ENCODE data around the gene POM121L2. TPM values are rescaled to one million over a fixed set of nuclear protein-coding genes. Genes with fewer than 3 reads are reported as not detected.

POM121L2 gene
- total and polyA plus RNA-seq, 9 of the 15 experiments (the other 6 are each of a cell fraction or from before 2014, with no cell fraction given): 0.23 to 0.45 TPM; not detected in 7

DNA sequence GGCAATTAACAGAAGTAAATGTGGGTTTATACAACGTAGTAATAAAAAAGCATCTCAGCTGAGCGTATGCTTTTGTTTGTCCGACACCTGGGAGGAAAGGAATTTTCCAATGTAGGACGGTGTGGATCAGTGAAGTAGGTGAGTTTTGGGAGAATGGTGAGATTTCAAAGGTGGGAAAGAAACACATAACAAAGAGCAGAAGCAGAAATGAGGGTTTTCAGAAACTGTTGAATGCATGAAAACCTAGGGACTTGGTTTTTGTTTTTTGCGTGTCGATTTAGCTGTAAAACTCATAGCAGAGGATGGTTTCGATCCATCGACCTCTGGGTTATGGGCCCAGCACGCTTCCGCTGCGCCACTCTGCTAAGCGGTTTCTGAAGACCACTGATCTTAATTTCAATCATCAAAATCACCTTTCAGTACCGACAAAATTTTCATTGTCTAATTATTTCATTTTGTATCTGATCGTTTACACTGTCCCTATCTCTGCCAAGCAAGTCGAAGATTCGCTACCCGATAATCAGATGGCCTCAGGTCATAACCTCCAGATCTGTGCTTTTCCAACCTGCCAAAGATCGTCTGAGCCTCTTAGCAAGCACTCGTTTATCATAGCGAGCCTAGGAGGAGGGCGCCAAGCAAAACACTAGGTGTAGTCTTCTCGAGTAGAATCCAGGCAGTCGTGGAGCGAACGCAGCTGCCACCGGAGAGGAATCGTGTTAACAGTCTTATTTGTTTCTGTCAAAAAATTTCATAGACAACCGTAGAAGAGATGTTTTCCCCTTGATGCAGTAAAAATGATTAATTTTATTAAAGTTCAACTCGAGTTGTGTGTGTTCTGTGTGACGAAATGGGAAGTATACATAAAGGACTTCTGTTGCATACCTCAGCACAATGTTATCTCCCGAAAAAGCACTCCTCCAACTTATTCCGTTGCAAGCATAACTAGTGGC lies 20.9 kb upstream of the POM121L2 start (continued):
- TF ChIP-seq GABPB2 (CRISPR knock-in tag; conservative IDR thresholded peaks at IDR 0.05): no peak
- no peak for TF ChIP-seq KHSRP (IDR thresholded peaks at IDR 0.05)
- no peak for TF ChIP-seq ZNF76 (CRISPR knock-in tag; IDR thresholded peaks at IDR 0.05; ENCODE audit: borderline replicate concordance)
- peak; percentile 18; the same call in 1 of the 2 replicates for TF ChIP-seq ELF4 (CRISPR knock-in tag; IDR thresholded peaks at IDR 0.05)
- TF ChIP-seq ZNF347 (CRISPR knock-in tag; IDR thresholded peaks at IDR 0.05; ENCODE audit: low read depth): no peak
- TF ChIP-seq USF1 (CRISPR knock-in tag; IDR thresholded peaks at IDR 0.05): no peak
- TF ChIP-seq ZNF507 (tag; conservative IDR thresholded peaks at IDR 0.05): no peak
- peak; percentile 72; the same call in 1 of the 2 replicates for TF ChIP-seq TRIM28 (IDR thresholded peaks at IDR 0.05)
- TF ChIP-seq MEIS2 (IDR thresholded peaks at IDR 0.05; ENCODE audit: partially characterized antibody): peak; percentile 57
- TF ChIP-seq, protein P1, sequence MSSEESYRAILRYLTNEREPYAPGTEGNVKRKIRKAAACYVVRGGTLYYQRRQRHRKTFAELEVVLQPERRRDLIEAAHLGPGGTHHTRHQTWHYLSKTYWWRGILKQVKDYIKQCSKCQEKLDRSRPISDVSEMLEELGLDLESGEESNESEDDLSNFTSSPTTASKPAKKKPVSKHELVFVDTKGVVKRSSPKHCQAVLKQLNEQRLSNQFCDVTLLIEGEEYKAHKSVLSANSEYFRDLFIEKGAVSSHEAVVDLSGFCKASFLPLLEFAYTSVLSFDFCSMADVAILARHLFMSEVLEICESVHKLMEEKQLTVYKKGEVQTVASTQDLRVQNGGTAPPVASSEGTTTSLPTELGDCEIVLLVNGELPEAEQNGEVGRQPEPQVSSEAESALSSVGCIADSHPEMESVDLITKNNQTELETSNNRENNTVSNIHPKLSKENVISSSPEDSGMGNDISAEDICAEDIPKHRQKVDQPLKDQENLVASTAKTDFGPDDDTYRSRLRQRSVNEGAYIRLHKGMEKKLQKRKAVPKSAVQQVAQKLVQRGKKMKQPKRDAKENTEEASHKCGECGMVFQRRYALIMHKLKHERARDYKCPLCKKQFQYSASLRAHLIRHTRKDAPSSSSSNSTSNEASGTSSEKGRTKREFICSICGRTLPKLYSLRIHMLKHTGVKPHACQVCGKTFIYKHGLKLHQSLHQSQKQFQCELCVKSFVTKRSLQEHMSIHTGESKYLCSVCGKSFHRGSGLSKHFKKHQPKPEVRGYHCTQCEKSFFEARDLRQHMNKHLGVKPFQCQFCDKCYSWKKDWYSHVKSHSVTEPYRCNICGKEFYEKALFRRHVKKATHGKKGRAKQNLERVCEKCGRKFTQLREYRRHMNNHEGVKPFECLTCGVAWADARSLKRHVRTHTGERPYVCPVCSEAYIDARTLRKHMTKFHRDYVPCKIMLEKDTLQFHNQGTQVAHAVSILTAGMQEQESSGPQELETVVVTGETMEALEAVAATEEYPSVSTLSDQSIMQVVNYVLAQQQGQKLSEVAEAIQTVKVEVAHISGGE (CRISPR knock-in tag; IDR thresholded peaks at IDR 0.05): 0 out of 6 replicates have a peak, but pooled peaks of 1 of the 3 experiments have one; percentile 45
- TF ChIP-seq ZNF444 (CRISPR knock-in tag; IDR thresholded peaks at IDR 0.05): no peak
- peak; percentile 79 for TF ChIP-seq ZNF407 (IDR thresholded peaks at IDR 0.05; ENCODE audit: low read depth)
